Small intestine (tissue), 7 donors: ENCODE data around the gene ZNF536. TPM values are rescaled to one million over a fixed set of nuclear protein-coding genes. Genes with fewer than 3 reads are reported as not detected.
A peak's percentile ranks its signal among the peaks of the same experiment; 100 is the strongest.
"Not testable (repeated sequence)": the region's sequence is repeated elsewhere in the genome, so short reads cannot be mapped to it uniquely, and the experiment has no call there.

Experiments
- DNase-seq, 2 donors: peaks; one replicate each; pipeline versions ENCODE4 v3.0.0 to v3.0.0-alpha.2; 2013
- FAIRE-seq: peaks from 2 replicates; lab custom pipeline; 2012; peaks lifted over from hg19 to GRCh38; lab: Jason Lieb, UNC
- H3K27ac ChIP-seq, 3 donors: one replicate each; pipeline ENCODE4 v1.5.1; 2013; ENCODE audit warnings: low read length in 2 of 3, mild to moderate bottlenecking in 2 of 3, control low read depth in 1 of 3, inconsistent platforms in 1 of 3, low read depth in 1 of 3, moderate library complexity in 1 of 3
- H3K27me3 ChIP-seq, 3 donors: one replicate each; pipeline ENCODE4 v1.6.1; 2013; ENCODE audit warnings: low read length in 3 of 3, inconsistent platforms in 1 of 3; ENCODE audit not compliant: control insufficient read depth in 3 of 3, insufficient read depth in 3 of 3
- H3K36me3 ChIP-seq, 3 donors: one replicate each; pipeline ENCODE4 v1.6.1; 2013; ENCODE audit warnings: low read length in 3 of 3, inconsistent platforms in 1 of 3, low read depth in 1 of 3, mild to moderate bottlenecking in 1 of 3, moderate library complexity in 1 of 3; ENCODE audit not compliant: control insufficient read depth in 3 of 3, insufficient read depth in 2 of 3
- H3K4me1 ChIP-seq, 3 donors: one replicate each; pipeline ENCODE4 v1.6.1; 2013; ENCODE audit warnings: low read length in 2 of 3, inconsistent platforms in 1 of 3, low read depth in 1 of 3, mild to moderate bottlenecking in 1 of 3, moderate library complexity in 1 of 3; ENCODE audit not compliant: control insufficient read depth in 3 of 3, insufficient read depth in 2 of 3
- H3K4me3 ChIP-seq, 3 donors: one replicate each; pipeline ENCODE4 v1.5.1; 2013; ENCODE audit warnings: low read length in 3 of 3, control low read depth in 1 of 3, inconsistent platforms in 1 of 3, low read depth in 1 of 3, mild to moderate bottlenecking in 1 of 3, moderate library complexity in 1 of 3
- H3K9me3 ChIP-seq, 2 donors: one replicate each; pipeline ENCODE4 v1.6.1; 2013; ENCODE audit warnings: low read depth in 1 of 2, low read length in 1 of 2; ENCODE audit not compliant: control insufficient read depth in 2 of 2, insufficient read depth in 1 of 2
- WGBS, 3 donors: extraction: QIAGEN DNeasy Blood & Tissue Kit; methylation state at CpG; one replicate each; pipeline ENCODE4 v1.1.7; 2013; 5-methylcytosine and 5-hydroxymethylcytosine counted together
- polyA plus RNA-seq, 4 donors: library from polyadenylated mRNA; stranded (reverse) in 3 of 4; unstranded in 1 of 4; fragments of 200-250 nt in 3 of 4; fragments of 120-200 nt in 1 of 4; gene quantifications; one replicate each; pipeline versions ENCODE4 v1.2.1 to v1.2.3, GENCODE V29; 2013
- donor health status: healthy with polysubstance abuse.
- donor health status: control.
- donor health status: control.
- donor health status: Bipolar disorder and iron deficiency.
- donor health status: healthy.

The ZNF536 gene
- polyA plus RNA-seq, 4 donors: 0.27 to 3.3 (median 0.98) TPM; not detected in 1

GRCh38 chr19:30444686-30445232, 72.6 kb downstream of the ZNF536 start:
- Histone ChIP-seq H3K4me3 (no peak overlapping the region), H3K27ac (no peak overlapping the region), H3K4me1 (no peaks in the 10 kb centered on the region), H3K9me3 (no peaks in the 10 kb centered on the region), H3K27me3 (peaks cover 0 to 5% (median 0%) of the 10 kb centered on the region in 3 donors), H3K36me3 (no peaks in the 10 kb centered on the region)
- FAIRE-seq: no peak
- WGBS, 3 donors: 93 to 96% (median 96%) methylated on average over 28 to 29 of the region's 29 CpGs
- DNase-seq: no peak

- peaks cover 0 to 5% (median 0%) of the 10 kb centered on the region in 3 donors for H3K27me3 ChIP-seq
- no peaks in the 10 kb centered on the region for H3K36me3 ChIP-seq
- H3K4me3 ChIP-seq: no peak overlapping the region
- no peak overlapping the region for H3K27ac ChIP-seq
- DNase-seq (no peak), FAIRE-seq (no peak)
- 95 to 97% (median 96%) methylated on average over 25 to 29 of the region's 29 CpGs for whole genome bisulfite sequencing, 3 donors
- no peaks in the 10 kb centered on the region for H3K4me1 ChIP-seq
- no peaks in the 10 kb centered on the region for H3K9me3 ChIP-seq
Measured at GRCh38 chr19:30445385-30445784, 73.2 kb downstream of the ZNF536 start.

- H3K4me3 ChIP-seq, H3K36me3 ChIP-seq, H3K27ac ChIP-seq, H3K27me3 ChIP-seq, H3K9me3 ChIP-seq, DNase-seq, H3K4me1 ChIP-seq, FAIRE-seq: not testable (repeated sequence)
- WGBS, 3 donors: 85 to 93% (median 91%) methylated on average over 9 of the region's 9 CpGs
Measured at GRCh38 chr19:30446120-30446519, 73.9 kb downstream of the ZNF536 start.

- DNase-seq: peak in 1 of 2 donors; percentile 12
- no peaks in the 10 kb centered on the region for H3K36me3 ChIP-seq
- 42 to 58% (median 50%) methylated on average over 10 of the region's 10 CpGs for WGBS, 3 donors
Measured at GRCh38 chr19:30446850-30447552, 74.8 kb downstream of the ZNF536 start.

GRCh38 chr19:30447553-30447870, 75.3 kb downstream of the ZNF536 start:
- Histone ChIP-seq H3K4me1 (peaks cover 0 to 3% (median 0%) of the 10 kb centered on the region in 3 donors), H3K27ac (no peak overlapping the region), H3K9me3 (no peaks in the 10 kb centered on the region), H3K27me3 (peaks cover 0 to 5% (median 0%) of the 10 kb centered on the region in 3 donors), H3K4me3 (no peak overlapping the region), H3K36me3 (no peaks in the 10 kb centered on the region)
- 75 to 76% (median 76%) methylated on average over 4 of the region's 4 CpGs for WGBS, 3 donors
- FAIRE-seq (no peak), DNase-seq (no peak)

More at GRCh38 chr19:30446850-30447552, 74.8 kb downstream of the ZNF536 start:
- Histone ChIP-seq H3K9me3 (no peaks in the 10 kb centered on the region), H3K4me3 (no peak overlapping the region), H3K27me3 (peaks cover 0 to 5% (median 0%) of the 10 kb centered on the region in 3 donors), H3K27ac (no peak overlapping the region), H3K4me1 (peaks cover 0 to 3% (median 0%) of the 10 kb centered on the region in 3 donors)
- FAIRE-seq: no peak

GRCh38 chr19:30448386-30449077, 76.3 kb downstream of the ZNF536 start:
- FAIRE-seq (no peak), DNase-seq (no peak)
- H3K27ac ChIP-seq: peak overlapping the region in 1 of 3 donors; percentile 38
- WGBS, 3 donors: 57 to 72% (median 68%) methylated on average over 9 of the region's 9 CpGs
- peaks cover 0 to 3% (median 0%) of the 10 kb centered on the region in 3 donors for H3K4me1 ChIP-seq
- H3K4me3 ChIP-seq: no peak overlapping the region
- no peaks in the 10 kb centered on the region for H3K36me3 ChIP-seq
- no peaks in the 10 kb centered on the region for H3K9me3 ChIP-seq
- peaks cover 0 to 5% (median 0%) of the 10 kb centered on the region in 3 donors for H3K27me3 ChIP-seq

GRCh38 chr19:30449078-30449590, 77.0 kb downstream of the ZNF536 start:
- WGBS, 3 donors: 58 to 60% (median 60%) methylated on average over 6 of the region's 6 CpGs
- DNase-seq (no peak), FAIRE-seq (no peak)
- H3K4me1 ChIP-seq: peaks cover 0 to 3% (median 0%) of the 10 kb centered on the region in 3 donors
- no peaks in the 10 kb centered on the region for H3K9me3 ChIP-seq
- no peak overlapping the region for H3K4me3 ChIP-seq
- no peaks in the 10 kb centered on the region for H3K36me3 ChIP-seq
- H3K27ac ChIP-seq: peak overlapping the region in 1 of 3 donors; percentile 50
- H3K27me3 ChIP-seq: peaks cover 0 to 5% (median 0%) of the 10 kb centered on the region in 3 donors

- peaks cover 0 to 3% (median 0%) of the 10 kb centered on the region in 3 donors for H3K4me1 ChIP-seq
- peak overlapping the region in 2 of 3 donors; percentile 50 to 67 for H3K27ac ChIP-seq
- H3K4me3 ChIP-seq: no peak overlapping the region
- H3K36me3 ChIP-seq: no peaks in the 10 kb centered on the region
- H3K27me3 ChIP-seq: peaks cover 0 to 5% (median 0%) of the 10 kb centered on the region in 3 donors
- DNase-seq (no peak), FAIRE-seq (no peak)
- H3K9me3 ChIP-seq: no peaks in the 10 kb centered on the region
- WGBS, 3 donors: 44 to 55% (median 45%) methylated on average over 8 of the region's 8 CpGs
Measured at GRCh38 chr19:30449673-30450072, 77.5 kb downstream of the ZNF536 start.
